GM06990 (cell line): ENCODE data around the gene GCGR.

ENCODE experiments used
- DNase-seq: peaks from one replicate; pipeline ENCODE4 v3.0.0-alpha.2; 2011; ENCODE audit not compliant: insufficient read length; ENCODE audit errors: extremely low read depth
- H3K27me3 ChIP-seq: replicated peaks from 2 replicates; pipeline ENCODE4 v1.6.0; 2011; ENCODE audit warnings: low read length; ENCODE audit not compliant: control insufficient read depth, insufficient read depth
- H3K36me3 ChIP-seq: 2 replicates; pipeline ENCODE4 v1.5.1; 2011; ENCODE audit warnings: low read length; ENCODE audit not compliant: control insufficient read depth, insufficient read depth
- H3K4me3 ChIP-seq: replicated peaks from 2 replicates; pipeline ENCODE4 v1.5.1; 2011; ENCODE audit warnings: low read depth, mild to moderate bottlenecking, control low read depth, low read length
- CTCF ChIP-seq: IDR thresholded peaks from 2 replicates; pipeline ENCODE4 v1.5.1; 2011; ENCODE audit warnings: low read length, control low read depth, mild to moderate bottlenecking, inconsistent platforms; ENCODE audit not compliant: insufficient read depth, poor library complexity, severe bottlenecking

The GCGR gene

GRCh38 chr17:81821147-81821546 lies 17.2 kb downstream of the GCGR start:
- no peaks in the 10 kb centered on the region; the same call in 1 of the 2 replicates for H3K36me3 ChIP-seq
- no peak for TF ChIP-seq CTCF
- no peaks in the 10 kb centered on the region for H3K27me3 ChIP-seq
- DNase-seq: no peak
- H3K4me3 ChIP-seq: no peak overlapping the region

GRCh38 chr17:81821603-81822311 lies 17.8 kb downstream of the GCGR start:
- Histone ChIP-seq H3K4me3 (no peak overlapping the region), H3K27me3 (no peaks in the 10 kb centered on the region), H3K36me3 (no peaks in the 10 kb centered on the region; the same call in 1 of the 2 replicates)
- TF ChIP-seq CTCF: peak; percentile 31
- no peak for DNase-seq

GRCh38 chr17:81822312-81822637 lies 18.3 kb downstream of the GCGR start:
- Histone ChIP-seq H3K36me3 (no peaks in the 10 kb centered on the region; the same call in 1 of the 2 replicates), H3K27me3 (no peaks in the 10 kb centered on the region), H3K4me3 (no peak overlapping the region)
- no peak for DNase-seq
- no peak for TF ChIP-seq CTCF

- H3K36me3 ChIP-seq: no peaks in the 10 kb centered on the region; the same call in 1 of the 2 replicates
- H3K27me3 ChIP-seq: no peaks in the 10 kb centered on the region
- no peak overlapping the region for H3K4me3 ChIP-seq
- DNase-seq: no peak
- no peak for TF ChIP-seq CTCF
Measured at GRCh38 chr17:81822996-81823819, 19.3 kb downstream of the GCGR start.

GRCh38 chr17:81823820-81824550 lies 20.0 kb downstream of the GCGR start:
- Histone ChIP-seq H3K4me3 (no peak overlapping the region), H3K27me3 (no peaks in the 10 kb centered on the region), H3K36me3 (no peaks in the 10 kb centered on the region; the same call in 1 of the 2 replicates)
- TF ChIP-seq CTCF: no peak
- no peak for DNase-seq
